HG03108 (cell line): ENCODE data around the gene INSR.
"Not testable (repeated sequence)": the region's sequence is repeated elsewhere in the genome, so short reads cannot be mapped to it uniquely, and the experiment has no call there.

Experiments
- ATAC-seq: cut with Tn5 transposase; IDR thresholded peaks from one replicate; pipeline ENCODE4 v1.9.1; 2021; ENCODE audit warnings: moderate library complexity; ENCODE audit not compliant: unreplicated experiment

The INSR gene

DNA sequence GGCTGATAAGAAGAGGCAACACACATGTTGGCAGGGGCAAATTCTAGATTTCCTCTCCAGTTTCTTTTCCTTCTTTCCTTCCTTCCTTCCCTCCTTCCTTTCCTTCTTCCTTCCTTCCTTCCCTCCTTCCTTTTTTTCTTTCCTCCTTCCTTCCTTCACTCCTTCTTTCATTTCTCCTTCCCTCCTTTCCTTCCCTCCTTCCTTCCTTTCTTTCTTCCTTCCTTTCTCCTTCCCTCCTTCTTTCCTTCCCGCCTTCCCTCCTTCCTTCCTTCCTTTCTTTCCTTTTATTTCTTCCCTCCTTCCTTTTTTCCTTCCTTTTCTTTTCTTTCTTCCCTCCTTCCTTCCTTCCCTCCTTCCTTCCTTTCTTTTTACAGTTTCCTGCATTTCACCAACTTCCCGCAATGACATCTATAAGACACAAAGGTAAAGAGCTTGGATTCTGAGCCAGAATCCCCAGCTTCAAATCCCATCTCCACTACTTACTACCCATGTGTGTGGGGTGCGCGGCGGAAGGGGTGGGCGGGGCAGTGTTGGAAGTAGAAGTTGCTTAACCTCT is 35.3 kb downstream of the INSR start:
- ATAC-seq, result no peak

DNA sequence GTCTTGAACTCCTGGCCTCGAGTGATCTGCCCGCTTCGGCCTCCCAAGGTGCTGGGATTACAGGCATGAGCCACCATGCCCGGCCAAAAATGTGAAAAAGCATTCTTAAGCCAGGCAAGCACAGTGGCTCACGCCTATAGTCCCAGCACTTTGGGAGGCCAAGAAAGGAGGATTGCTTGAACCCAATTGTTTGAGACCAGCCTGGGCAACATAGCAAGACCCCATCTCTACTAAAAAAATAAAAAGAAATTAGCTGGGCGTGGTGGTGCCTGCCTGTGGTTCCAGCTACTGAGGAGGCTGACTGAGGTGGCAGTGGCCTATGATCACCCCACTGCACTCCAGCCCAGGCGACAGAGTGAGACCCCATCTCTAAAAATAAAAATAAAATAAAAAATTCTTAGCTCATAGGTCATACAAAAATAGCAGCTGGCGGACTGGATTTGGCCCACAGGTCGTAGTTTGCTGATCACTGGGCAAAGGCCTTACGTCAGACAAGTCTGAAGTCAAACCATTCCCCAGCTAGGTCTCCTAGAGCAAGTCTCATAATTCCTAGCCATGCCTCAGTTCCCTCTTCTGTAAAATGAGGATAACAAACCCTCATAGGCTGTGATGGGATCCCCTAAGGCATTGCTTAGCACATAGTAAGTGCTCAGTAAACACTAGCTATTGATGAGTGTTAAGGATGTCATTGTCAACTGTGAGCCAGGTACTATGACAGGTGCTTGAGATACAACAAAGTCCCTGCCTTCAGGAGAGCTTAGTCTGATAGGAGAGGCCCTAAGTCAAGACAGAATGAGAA is 36.0 kb downstream of the INSR start:
- no peak for ATAC-seq

DNA sequence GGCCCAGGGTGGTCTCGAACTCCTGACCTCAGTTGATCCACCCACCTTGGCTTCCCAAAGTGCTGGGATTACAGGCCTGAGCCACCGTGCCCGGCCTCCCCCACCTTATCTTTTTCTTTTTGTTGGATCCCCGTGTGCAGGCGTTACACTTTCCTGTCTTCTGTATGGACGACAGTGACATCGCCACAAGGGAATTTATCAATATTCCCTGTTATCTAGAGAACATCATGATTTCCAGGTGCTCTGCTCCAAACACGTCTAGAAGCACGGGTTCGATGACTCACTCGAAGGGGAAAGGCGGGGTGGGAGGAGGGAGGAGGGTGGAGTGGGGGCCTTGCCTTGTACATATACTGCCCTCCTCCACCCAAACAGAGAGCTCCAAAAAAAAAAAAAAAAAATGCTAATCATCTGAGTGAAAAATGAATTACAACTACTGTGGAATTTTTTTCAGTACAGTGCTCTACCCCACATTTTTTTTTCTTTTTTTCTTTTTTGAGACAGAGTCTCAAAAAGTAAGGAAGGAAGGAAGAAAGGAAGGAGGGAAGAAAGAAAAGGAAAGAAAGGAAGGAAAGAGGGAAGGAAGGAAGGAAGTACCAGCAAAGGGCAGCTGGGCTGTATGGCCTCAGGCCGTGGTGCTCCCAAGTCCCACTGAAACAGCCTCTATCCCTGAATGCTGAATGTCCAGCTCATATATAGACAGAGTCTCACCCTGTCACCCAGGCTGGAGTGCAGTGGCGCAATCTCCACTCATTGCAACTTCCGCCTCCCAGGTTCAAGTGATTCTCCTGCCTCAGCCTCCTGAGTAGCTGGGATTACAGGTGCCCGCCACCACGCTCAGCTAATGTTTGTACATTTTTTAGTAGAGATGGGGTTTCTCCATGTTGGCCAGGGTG is 36.8 kb downstream of the INSR start:
- no peak for ATAC-seq

DNA sequence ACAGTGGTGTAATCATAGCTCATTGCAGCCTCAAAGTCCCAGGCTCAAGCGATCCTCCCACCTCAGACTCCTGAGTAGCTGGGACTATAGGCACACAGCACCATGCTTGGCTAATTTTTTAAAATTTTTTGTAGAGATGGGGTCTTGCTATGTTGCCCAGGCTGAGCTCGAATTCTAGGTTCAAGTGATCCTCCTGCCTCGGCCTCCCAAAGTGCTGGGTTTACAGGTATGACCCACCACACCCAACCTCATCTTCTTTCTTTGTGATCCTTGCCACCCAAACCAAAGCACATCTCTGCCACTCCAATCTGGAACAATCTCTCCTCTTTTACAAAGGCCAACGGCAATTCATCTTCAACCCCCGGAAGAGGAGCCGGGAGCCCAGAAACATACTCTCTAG is 38.6 kb downstream of the INSR start:
- ATAC-seq, result no peak

DNA sequence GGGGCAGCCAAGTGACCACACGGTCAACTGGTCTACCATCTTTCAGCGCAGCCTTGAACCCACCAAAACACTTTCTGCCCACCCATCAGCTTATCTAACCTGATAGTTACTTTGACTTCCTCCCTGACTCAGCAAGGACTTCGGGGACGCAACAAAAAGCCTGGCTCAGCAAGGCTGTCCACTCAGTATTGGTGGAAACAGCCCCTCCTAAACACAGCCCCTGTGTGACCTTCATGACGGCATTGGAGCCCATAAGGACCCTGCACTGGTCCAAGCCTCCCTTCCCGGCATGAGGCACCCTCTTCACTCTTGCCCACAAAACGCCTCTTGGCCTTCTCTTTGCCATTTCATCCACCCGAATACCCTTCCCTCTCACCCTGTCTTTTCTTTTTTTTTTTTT is 39.1 kb downstream of the INSR start:
- ATAC-seq, result no peak

DNA sequence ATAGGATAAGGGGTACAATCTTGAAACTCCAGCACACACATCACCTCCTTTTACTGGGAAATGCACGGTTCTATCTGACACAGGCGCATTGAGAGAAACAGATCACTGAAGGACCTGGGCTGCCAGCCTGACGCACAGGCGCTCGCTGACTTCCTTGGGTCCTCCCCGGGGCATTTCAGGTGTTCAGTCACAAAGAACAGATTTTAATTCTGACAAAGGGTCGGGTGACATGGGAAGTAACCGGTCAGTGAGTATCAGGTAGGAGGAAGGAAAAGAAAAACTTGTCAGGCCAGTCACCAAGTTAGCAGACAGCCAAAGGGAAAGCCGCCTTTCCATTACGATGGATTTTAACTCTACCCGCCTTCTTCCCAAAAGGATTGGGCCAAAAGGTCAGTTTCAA is 39.6 kb downstream of the INSR start:
- no peak for ATAC-seq

DNA sequence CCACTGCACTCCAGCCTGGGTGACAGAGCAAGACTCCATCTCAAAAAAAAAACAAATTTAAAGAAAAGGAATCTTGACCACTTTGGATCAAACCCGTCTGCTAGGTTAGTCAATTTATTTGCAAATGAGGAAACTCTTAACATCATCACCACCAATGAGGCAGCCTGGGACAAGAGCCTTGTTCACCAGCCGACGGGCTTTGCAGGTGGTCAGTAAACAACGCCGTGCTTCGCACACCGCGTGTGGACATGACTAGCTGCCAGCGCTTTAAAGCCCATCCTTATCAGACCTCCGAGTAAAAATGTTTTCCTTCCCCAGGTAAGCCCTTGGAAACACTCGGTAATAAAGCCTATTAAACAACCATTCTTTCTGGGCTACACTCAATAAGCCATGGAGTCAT is 41.9 kb downstream of the INSR start:
- ATAC-seq, result no peak

DNA sequence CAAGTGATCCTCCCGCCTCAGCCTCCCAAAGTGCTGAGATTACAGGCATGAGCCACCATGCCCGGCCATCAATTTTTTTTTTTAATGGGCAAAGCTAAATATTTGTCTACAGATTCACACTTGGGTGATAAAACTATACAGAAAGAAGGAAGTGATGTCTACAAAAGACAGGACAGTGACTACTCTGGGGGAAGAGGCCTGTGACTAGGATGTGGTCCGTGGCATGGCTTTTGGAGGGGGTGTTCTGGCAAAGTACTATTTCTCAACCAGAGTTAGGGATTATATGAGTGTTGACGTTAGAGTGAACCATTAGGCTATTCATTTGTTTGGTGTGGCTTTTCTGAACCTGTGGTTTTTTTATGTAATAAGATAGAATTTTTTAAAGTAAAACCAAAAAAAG is 42.7 kb downstream of the INSR start:
- ATAC-seq, result no peak

DNA sequence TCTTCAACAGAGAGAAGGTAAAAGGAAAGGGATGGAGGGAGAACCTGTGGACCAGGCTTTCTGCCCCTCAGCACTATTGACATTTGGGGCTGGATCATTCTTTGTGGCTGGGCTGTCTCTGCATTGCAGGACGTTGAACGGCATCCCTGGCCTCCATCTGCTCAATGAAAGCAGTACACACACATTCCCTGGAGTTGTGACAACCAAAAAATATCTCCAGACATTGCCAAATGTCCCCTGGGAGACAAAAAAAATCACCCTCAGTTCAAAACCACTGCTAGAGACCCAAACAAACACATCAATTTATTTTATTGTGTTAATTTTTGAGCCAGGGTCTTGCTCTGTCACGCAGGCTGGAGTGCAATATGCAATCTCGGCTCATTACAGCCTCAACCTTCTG is 43.3 kb downstream of the INSR start:
- no peak for ATAC-seq

DNA sequence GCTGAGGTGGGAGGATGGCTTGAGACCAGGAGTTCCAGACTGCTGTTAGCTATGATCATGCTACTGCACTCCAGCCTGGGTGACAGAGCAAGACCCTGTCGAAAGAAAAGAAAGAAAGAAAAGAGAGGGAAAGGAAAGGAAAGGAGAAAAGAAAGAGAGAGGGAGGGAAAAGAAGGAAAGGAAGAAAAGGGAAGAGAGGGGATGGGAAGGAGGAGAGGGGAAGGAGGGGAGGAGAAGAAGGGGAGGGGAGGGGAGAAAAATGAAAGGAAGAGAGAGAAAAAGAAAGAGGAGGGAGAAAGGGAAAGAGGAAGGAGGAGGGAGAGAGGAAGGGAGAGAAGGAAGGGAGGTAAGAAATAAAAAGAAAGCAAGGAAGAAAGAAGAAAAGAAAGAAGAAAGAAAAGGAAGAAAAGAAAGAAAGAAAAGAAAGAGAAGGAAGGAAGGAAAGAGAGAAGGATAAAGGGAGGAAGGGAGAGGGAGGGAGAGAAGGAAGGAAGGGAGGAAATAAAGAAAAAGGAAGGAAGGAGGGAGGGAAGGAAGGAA is 44.1 kb downstream of the INSR start:
- no peak for ATAC-seq

DNA sequence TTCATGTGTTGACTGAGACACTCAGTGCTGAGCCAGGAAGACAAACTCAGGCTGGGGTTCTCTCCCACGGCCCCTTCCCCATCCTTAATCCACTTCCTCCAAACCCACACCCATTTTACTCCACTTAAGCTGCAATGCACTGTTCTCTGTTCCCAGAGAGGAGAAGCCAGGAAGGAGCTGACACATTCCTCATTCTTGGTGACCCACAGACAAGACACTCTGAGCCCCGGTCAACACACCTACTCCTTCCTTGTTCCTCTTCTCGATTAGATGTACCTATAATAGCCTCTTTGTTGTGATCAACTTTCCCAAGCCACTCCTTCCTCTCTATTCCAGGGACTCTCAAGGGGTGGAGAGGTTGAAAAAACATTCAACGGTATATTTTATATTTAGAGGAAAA is 47.1 kb downstream of the INSR start:
- no peak for ATAC-seq

DNA sequence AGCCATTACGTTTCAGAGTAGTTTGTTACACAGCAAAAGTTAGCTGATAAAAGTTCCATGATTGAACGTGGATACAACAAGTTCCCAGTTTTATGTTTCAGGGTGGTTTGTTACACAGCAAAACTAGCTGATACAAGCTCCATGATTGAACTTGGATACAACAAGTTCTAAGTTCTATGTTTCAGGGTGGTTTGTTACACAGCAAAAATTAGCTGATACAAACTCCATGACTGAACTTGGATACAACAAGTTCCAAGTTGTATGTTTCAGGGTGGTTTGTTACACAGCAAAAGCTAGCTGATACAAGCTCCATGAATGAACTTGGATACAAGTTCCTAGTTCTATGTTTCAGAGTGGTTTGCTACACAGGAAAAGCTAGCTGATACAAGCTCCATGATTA is 47.6 kb downstream of the INSR start:
- no peak for ATAC-seq

DNA sequence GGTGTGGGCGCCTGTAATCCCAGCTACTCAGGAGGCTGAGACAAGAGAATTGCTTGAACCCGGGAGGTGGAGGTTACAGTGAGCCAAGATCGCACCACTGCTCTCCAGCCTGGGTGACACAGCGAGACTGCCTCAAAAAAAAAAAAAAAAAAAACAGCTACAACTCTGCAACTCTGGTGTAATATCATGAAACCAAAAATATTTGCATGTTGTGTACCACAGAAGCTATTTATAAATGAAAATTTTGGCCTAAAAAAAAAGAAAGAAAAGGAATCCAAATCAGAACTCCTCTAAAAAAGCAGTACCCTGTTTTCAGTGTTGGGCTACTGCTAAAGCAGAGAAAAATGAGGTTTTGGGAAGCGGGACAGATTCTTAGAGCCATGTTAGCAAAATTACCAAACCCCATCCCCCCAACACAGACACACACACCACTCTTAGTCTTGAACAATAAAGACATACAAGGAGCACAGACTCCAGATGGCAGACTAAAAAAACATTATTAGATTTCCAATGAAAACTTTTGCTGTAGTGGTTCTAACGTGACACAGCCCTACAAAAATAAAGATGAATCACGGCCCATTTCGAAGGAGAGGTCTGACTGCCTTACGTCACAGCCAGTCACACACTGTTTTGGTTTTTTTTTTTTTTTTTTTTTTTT is 51.5 kb downstream of the INSR start:
- no peak for ATAC-seq

DNA sequence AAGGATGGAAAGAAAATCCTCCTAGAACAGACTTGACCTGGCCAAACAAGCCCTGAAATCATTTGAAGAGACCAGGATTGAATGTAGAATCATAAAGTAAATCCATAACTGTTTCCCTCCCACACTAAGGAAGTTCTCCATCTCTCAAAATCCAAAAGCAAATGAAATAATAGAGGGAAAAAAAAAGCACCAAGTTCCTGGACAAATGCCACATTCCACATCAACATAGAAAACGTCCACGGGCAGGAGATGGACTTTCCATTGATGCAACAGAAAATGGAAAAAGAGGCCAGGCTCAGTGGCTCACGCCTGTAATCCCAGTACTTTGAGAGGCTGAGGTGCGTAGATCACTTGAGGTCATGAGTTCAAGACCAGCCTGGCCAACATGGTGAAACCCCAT is 56.2 kb downstream of the INSR start:
- ATAC-seq, result no peak

DNA sequence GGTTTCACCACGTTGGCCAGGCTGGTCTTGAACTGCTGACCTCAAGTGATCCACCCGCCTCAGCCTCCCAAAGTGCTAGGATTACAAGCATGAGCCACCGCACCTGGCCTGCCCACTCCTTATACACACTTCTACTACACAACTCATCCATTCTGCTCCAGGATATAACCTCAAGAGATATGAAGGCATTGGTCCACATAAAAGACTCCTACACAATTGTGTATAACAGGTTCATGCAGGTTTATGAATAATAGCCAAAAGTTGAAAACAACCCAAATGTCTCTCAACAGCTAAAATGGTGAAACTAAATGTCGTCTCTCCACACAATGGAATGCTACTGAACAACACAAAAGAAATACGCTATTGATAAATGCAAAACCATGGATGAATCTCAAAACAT is 58.1 kb downstream of the INSR start:
- ATAC-seq, result no peak

DNA sequence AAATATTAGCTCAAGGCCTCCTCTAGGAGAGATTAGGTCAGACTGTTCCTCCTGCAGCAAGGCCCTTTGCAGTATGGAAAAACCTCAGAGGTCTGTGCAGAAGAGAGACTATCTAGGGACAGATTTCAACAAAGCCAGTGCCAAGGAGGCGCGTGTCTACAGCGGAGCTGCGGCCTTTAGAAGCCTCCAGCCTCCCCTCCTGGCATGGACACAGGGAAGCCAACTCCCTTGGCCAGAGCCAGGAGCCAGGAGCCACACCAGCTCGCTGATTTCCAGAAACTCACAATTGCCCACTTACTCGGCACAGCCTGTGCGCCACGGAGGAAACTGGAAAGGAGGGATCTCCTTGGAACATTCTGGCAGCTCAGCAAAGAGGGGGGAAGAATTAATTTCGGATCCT is 63.4 kb downstream of the INSR start:
- ATAC-seq, result no peak

DNA sequence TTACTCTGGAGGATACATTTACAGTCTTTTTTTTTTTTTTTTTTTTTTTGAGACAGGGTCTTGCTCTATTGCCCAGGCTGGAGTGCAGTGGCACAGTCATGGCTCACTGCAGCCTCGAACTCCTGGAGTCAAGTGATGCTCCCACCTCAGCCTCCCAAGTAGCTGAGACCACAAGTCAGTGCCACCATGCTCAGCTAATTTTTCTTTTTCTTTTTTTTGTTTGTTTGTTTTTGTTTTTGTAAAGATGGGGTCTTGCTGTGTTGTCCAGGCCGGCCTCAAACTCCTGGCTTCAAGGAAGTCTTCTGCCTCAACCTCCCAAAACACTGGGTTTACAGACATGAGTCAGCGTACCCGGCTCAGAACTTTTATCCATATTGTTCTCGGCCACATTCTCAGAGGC is 64.5 kb downstream of the INSR start:
- no peak for ATAC-seq

DNA sequence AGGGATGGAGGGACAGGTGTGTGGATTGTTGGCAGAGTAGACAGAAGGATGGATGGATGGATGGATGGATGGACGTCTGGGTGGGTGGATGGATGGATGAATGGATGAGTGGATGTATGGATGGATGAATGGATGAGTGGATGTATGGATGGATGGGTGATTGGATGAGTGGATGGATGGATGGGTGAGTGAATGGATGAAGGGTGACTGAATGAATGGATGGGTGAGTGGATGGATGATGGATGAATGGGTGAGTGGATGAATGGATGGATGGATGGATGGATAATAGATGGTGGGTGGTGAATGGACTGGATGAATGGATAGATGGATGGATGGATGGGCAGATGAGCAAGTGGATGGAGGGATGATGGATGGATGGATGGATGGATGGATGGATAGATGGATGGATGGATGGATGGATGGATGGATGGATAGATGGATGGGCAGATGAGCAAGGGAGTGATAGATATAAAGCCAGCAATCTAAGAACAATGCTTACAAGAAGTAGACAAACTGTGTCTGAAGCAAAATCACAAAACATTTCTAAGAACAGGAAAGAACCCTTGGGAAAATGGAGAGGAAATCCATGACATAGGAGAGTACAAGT is 65.2 kb downstream of the INSR start:
- no peak for ATAC-seq

DNA sequence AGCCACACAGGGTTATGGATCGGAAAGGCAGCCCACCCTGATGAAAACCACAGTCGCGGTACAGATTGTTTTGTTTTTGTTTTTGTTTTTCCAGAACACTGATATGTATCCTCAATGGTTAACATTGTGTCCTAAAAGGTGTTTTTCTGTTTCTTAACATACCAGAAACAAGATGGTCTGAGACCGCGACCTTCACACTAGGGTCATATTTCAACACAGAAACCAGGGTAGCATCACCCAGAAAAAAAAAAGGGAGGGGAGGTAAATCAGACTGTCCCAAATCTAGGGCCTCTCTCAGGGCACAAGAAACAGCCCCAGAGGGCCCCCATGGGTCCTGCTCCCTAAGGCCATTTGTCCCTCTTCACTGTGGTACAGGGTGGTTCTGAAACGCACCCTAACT is 66.5 kb downstream of the INSR start:
- ATAC-seq, result no peak

DNA sequence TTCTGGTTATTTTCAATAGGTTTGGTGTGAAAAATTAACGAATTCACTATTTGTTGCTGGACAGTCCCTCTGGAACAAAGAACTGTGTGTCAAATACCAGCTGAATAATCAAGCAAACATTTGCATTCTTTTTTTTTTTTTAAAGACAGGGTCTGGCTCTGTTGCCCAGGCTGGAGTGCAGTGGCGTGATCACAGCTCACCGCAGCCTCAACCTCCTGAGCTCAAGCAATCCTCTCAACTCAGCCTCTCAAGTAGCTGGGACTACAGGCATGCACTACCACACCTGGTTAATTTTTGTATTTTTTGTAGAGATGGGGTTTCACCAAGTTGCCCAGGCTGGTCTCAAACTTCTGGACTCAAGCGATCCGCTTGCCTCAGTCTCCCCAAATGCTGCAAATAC is 67.1 kb downstream of the INSR start:
- not testable (repeated sequence) for ATAC-seq

DNA sequence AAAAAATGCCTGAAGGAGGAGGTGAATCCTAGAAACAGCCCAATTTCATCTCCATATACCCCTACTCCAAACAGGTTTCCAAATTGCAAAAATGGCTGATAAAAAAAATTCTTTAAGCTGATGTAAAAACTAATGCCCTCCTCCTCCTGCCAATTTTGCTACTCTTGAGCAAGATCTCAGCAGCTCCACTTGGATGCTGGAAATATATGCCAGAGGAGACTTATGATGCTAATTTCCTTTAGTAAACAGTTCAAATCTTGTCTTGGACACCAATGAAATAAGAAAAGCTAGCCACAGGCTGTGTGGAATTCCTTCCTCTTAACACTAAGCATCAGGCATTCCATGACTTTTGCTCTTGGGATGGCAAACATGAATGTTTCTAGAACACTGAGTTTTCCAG is 67.5 kb downstream of the INSR start:
- ATAC-seq, result no peak
